GM12874 (cell line): ENCODE results near the gene PTPRN.

Source experiments
- TF ChIP-seq, protein P1 (sequence below): IDR thresholded peaks from 2 replicates; pipeline ENCODE4 v1.5.1; 2011; ENCODE audit warnings: low read depth, mild to moderate bottlenecking, control low read depth, low read length, moderate library complexity; ENCODE audit not compliant: insufficient read depth

PTPRN gene

DNA sequence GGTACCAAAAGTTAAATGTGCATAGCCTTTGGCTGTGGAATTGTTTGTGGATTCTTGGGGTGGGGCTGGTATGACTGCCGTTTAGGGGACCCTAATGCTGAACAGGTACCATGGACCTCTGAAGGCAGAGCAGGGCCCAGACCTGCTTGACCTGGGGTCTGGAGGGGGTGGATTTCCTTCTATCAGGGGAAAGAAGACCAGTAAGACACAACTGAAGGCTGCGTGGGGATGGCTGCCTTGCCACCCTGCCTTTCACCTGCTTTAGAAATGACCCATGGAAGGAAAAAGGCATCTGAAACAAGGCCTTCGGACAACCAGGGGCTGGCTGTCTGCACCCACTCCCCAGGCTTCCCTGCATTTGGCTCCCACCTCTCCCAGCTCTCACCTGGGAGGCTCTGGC, 41.0 kb upstream of the PTPRN start:
- TF ChIP-seq, protein P1, sequence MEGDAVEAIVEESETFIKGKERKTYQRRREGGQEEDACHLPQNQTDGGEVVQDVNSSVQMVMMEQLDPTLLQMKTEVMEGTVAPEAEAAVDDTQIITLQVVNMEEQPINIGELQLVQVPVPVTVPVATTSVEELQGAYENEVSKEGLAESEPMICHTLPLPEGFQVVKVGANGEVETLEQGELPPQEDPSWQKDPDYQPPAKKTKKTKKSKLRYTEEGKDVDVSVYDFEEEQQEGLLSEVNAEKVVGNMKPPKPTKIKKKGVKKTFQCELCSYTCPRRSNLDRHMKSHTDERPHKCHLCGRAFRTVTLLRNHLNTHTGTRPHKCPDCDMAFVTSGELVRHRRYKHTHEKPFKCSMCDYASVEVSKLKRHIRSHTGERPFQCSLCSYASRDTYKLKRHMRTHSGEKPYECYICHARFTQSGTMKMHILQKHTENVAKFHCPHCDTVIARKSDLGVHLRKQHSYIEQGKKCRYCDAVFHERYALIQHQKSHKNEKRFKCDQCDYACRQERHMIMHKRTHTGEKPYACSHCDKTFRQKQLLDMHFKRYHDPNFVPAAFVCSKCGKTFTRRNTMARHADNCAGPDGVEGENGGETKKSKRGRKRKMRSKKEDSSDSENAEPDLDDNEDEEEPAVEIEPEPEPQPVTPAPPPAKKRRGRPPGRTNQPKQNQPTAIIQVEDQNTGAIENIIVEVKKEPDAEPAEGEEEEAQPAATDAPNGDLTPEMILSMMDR: no peak

DNA sequence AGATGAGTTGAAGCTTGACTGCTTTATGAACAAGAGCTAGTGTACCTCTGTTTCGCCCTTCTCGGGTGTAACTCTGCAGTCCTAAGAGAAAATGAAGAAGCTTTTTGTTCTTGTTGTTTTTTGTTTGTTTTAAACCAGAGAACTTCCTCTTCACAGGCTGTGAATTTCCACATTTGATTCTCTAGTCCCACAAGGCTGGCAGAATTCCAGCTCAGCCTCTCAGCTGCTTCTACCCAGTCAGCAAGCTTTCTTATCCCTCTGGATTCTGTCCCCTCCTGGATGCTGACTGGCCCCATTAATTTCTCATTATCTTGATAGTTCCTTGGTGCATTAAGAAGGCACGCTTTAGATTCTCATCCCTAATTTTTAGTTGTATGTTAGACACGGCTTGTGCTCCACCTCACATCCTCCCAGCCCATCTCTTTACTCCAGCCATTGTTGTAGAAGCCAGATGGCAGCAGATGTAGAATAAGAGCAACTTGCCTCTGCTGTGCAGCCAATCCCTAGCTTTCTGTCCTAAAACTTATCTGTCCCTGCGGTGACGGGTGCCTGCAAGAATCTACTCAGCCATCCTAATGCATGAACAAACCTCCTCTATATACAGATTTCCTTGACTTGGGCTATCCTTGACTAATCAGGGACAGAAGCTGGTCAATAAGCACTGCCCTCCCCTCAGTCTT, 35.7 kb upstream of the PTPRN start:
- TF ChIP-seq, protein P1: no peak

DNA sequence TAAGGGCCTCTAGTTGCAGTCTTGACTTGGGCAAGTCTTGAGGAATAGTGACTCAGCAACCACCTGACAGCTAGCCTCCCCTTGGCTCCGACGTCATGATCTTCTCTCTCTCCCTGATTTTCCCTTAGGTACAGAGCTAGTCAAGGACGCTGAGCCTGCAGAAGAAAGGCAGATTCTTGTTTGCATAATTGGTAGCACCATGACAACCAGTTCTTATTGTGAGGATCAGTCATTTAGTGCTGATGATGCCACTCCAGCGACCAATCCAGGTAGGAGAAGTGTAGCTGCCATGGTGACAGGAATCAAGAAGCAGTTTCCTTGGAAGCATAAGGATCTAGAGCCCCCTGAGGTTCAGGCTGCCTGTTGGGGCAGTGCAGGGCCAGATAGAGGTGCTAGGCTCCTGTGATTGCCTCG, 26.2 kb upstream of the PTPRN start:
- TF ChIP-seq, protein P1: no peak

DNA sequence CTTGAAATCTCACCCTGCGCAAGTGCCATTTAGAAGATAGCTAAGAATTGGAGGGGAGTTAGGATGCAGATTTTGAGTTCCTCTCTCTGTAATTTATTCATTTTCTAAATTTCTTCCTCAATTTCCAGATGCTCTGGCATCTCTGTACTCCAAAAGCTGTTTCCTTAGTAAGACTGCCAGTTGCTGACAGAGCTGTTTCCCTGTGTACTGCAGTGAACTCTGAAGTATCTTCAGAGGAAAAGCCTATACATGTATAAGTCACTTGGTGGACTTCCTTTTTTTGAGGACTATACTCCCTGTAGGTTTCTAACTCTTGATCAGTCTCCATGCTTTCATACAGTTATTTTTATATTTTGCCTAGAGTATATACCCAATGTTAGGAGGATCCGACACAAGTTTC, 24.9 kb upstream of the PTPRN start:
- TF ChIP-seq, protein P1: no peak

DNA sequence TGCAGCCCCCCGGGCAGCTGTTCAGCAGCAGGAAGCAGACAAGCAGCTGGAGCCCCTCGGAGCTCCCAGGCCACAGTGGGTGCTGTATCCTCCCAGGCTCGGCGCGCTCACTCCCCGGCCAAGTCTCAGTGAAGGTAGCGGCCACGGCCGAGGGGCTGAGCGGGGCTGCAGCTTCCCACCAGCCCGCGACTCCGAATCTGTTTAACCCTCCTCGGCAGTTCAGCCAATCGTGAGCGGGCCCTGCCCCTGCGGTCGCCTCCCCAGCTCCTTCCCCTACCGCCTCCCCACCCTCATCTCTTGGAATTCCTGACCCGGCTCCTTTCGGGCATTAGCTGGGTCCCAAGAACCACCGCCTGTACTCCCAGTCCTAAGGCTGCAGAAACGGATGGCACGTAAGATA, 23.3 kb upstream of the PTPRN start, which contains the start of gene RESP18:
Gene RESP18, minus strand, starts transcription at position 203 of the 400 bp plus-strand sequence.
- TF ChIP-seq, protein P1: no peak

DNA sequence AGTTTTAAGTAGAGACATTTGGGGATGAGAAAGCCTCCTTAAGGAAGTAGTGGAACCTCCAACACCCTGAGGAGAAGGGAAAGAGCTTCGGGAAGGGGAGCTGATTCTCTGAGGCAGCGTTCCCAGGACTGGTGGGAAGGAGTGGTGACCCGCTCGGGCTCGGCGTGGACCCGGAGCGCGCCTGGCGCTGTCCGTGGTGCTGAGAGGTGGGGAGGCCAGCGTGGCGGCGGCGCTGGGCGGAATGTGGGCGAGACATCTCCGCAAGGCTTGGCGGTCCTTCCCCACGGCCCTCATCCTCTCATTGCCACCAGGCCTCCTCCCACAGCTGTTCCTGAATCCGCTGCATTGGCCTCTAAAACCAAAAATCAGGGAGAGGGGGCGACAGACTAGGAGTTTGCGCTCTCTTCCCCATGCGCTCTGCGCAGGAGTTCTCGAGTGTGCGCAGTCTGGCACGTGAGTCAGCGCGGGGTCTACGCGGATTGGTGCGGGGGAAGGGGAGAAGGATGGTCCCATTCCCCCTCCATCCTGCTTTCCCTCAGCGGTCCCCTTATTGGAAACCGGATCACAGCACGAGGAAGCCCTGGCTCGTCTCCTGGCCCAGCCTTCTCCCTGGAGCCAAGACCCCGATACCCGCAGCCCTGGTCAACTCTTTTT, 22.5 kb upstream of the PTPRN start:
- TF ChIP-seq, protein P1: no peak

DNA sequence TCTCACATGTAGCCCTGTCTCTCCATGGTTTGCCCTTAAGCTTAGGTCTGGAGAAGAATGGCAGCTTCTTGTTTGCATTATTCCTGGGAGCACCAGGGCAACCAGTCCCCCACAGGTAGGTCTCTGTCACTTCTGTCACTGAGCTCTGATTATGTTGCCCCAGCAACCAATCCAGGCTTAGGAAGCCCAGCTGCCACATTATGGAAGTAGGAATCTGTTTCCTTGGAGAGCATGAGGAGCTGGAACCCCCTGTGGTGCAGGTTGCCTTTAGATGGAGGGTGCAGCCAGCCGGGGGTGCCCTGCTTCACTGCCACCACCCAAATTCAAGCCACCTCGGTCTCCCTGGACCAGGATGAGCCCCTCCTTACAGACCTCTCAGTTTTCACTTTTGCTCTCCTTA, 18.5 kb upstream of the PTPRN start:
- TF ChIP-seq, protein P1: no peak
